Right renal cortex interstitium (tissue), 3 donors: Measurements from ENCODE around the gene KLF7. TPM values are rescaled to one million over a fixed set of nuclear protein-coding genes. Genes with fewer than 3 reads are reported as not detected.

ENCODE experiments used
- DNase-seq, 3 donors: peaks; one replicate each; pipeline ENCODE4 v3.0.0-alpha.2; 2013; ENCODE audit warnings: low read depth in 3 of 3, low spot score in 2 of 3
- polyA plus RNA-seq, 3 donors: library from polyadenylated mRNA; unstranded; fragments of 120-200 nt; gene quantifications; one replicate each; pipeline ENCODE4 v1.2.1, GENCODE V29; 2013; ENCODE audit not compliant: insufficient read length in 3 of 3

KLF7 gene
- polyA plus RNA-seq, 3 donors, result 20.9 to 22.6 (median 21.3) TPM

DNA sequence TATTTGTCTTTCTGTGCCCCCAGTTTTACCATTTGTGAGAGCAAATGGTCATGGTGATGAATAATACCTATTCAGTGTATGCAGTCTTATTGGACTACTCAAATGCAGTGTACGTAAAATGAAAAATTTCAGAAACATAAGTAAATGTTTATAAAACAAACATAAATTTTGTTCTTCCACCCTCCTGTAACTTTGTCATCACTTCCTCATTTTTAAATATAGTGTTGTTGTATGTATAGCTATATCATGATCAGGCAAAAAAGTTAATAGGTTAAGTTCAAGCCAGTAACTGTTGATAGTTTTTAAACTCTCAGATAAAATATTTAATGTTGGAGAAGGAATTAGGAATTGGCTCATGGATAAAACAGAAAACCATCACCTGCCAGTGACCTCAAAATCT, 93.2 kb downstream of the KLF7 start:
- no peak for DNase-seq

DNA sequence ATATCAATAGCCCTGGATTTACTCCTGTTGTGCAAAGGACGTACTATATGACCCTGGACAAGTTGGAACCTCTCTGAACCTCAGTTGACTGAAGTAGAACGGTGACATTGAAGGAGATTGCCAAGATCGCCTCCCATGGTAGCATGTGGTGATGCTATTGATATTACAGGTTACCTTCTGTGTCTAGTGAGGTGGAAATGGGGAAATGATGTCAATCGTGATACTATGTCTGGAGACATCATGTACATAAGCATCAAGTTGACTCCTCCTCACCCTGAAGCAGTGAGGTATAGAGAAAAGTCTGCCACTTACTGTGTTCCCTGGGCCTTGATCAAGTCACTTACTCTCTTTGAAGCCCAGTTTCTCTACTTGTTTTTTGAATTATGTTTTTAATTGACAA, 93.9 kb downstream of the KLF7 start:
- DNase-seq, result no peak

DNA sequence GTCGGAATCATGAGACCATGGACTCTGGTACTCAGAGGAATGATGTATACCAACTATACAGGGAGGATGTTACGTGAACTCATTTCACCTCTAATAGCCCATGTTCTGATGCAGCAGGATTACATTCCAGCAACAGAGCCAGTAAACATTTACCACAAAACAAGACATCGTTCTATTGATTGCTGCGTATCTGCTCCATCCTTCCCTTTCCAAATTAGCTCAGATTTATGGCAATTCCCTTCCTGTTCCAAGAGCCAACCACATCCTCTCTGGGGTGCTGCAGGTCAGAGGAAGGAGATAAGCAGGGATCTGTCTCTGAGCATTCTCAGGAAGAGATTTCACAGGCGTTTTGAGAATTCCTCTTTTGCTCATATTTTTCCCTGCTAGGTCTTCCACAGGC, 98.3 kb downstream of the KLF7 start:
- no peak for DNase-seq

DNA sequence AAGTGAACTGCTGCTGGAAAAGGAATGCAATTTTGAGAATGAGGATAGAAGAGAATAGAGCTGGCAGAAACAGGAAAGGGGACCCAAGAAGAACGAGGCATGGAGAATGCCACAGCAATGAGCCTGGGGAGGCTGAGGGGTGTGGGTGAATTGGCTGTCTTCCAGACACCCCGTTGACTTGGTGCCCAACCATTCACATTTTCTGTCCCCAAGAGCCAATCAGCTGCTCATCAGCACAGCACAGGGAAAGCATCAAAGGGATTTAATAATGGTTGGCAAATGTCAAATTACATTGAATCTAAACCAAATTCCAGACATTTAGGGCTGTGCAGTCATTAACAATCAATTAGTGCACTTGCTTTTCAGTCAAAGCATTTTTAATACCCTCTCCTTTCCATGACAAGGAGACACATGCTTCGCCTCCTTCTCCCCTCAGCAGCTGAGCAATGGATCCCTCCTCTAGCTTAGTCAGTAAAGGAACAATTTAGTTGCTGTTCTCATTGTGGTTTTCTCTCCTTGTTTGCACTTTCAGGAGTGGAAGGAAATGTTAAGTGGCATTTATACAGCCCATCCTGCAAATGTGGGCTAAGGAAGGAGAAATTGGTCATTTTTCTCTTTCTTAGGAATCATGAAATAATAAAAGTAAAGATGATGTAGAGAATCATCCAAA, 98.8 kb downstream of the KLF7 start:
- no peak for DNase-seq

DNA sequence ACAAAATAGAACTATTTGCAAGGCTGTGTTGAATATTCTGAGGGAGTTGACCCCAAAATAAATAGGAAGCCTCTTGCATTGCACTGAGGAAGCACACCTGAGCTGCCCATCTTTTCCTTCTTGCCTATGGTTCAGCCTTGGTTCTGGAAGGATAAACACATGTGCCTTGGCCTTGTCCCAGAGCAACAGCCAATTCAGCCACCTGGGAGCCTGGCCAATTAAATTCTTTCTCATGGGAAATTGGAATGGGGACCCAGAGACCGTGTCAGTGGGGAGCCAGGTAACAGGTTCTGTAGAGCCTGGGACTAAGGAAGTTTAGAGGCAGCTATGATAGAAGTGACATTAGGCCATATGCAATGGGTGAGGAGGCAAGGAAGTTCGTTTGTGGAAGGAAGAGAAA, 99.6 kb downstream of the KLF7 start:
- DNase-seq, result no peak

DNA sequence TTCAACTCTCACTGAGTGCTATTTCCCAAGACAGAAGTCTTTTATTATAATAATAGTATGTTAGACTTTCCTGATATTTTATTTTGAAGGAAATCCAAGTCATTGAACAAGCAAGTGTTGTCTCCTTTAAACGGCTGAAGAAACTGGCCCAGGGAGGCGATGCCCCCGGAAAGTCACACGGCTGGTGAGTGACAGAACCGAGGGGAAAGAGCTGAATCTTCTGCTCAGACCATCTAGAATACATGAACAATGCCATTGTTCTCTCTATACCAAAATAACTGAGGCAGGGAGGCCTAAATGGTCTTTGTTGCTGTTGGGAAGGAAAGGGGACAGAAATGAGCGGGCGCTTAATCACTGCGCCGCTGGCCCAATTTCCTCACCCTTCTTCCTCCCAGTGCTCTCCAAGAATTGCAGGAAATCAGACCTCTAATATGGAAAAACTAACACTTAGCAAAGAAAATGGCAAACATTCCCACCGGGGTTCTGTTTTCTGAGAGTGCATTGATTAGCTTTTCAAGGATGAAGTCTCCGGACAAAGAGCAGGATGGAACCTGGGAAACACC, 101.5 kb downstream of the KLF7 start:
- no peak for DNase-seq

DNA sequence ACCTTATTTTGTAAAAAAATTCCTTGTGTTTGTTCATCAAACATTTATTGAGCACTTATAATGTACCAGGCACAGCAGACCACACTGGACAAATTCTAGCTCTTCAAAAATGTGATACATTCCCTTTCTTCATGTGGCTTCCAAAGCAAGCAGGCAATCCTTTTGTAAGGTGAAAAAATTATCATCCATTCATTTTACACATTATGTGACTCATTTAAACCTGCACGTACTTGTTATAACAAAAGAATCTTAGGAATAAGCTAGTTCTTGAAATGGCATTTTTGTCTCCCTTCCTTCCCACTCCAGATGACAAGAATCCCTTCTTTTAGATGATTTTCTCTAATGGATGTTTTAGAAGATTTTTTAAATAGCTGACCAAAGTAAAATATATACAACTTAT, 104.6 kb downstream of the KLF7 start:
- DNase-seq, result no peak

DNA sequence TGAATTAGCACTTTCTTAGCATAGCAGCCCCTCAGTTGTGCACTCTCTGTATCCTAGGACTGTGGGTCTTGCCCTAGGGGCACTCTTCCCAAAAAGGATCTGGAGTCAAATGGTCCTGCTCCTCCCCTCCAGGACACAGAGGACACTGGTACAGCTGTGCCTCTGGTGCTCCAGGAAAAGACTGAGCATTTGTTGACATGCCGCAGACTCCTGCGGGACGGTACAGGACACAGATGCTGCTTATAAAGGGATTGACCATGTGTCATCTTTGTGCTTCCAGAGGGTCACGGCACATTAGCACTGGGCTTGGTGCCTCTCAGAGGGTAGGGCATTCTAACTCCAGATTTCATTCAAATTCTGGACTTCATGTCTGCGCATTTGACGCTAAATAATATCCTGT, 110.5 kb downstream of the KLF7 start:
- DNase-seq, result no peak

DNA sequence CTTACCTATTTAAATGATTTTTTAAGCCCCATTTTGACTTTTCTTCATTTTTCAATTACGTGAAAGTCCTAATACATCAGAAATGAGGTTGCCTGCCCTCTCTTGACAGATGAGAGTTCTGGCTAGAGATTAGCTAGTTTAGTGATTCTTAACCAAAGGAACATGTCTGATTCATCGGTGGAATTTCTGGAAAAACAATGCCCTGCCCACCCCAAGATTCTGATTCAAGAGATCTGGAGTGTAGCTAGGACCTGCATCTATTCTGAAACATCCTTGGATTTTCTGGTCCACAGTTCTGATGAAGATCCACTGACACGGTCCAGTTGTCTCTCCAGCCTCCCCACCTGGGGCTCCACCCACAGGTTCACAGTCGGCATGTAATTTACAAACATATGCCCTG, 111.2 kb downstream of the KLF7 start:
- DNase-seq, result no peak

DNA sequence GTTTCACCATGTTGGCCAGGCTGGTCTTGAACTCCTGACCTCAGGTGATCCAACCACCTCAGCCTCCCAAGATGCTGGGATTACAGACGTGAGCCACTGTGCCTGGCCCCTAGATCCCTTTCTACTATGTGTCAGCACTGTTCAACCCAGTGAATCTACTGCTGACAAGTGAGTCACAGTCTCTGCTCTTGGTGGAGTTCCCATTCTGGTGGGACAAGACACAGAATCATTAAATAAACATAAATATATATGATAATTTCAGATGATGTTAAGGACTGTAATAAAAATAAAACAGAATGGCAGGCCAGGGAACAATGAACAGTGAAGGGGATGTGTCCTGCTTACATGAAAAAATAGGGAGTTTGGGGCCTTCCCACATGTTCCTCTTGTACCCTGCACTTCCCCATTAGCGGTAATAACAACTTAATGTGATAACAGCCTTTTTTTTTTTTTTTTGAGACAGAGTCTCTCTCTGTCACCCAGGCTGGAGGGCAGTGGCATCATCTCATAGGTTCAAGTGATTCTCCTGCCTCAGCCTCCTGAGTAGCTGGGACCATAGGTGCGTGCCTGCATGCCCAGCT, 114.3 kb downstream of the KLF7 start:
- DNase-seq, result no peak

DNA sequence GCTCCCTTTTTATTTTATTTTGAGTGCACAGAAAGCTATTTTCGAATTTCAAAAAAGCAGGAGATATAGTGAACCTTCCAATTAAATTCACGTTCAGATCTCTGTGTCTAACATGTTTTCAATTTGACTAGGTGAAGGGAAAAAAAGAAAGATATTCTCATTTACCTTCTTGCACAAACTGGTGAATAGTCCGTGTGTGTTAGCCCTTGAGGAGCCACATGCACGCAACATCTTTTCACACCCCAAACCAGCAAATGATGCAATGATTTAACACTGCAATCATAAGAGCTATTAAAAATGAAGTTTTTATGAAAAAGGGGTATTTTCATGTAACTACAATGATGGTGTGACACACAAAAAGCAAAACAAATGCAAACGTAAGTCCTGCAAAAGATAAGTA, 116.6 kb downstream of the KLF7 start:
- no peak for DNase-seq

DNA sequence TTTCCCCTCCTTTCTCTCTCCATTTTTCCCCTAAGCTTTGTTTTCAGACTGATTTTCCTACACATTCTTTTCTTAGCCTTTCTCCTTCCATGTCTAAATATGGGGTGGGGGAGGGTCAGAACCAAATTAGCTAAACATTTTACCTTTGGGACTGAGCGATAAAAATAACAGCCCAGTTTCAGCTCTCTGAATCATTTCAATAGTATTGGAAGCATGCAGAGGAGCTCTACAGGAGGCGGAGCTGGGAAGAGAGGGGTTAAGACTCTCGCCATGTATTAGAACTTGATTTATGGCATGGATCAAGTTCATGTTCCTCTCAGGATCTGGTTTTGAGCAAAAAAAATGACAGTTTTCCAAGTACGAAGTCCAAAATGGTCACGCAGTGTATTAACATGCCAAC, 117.3 kb downstream of the KLF7 start:
- no peak for DNase-seq

DNA sequence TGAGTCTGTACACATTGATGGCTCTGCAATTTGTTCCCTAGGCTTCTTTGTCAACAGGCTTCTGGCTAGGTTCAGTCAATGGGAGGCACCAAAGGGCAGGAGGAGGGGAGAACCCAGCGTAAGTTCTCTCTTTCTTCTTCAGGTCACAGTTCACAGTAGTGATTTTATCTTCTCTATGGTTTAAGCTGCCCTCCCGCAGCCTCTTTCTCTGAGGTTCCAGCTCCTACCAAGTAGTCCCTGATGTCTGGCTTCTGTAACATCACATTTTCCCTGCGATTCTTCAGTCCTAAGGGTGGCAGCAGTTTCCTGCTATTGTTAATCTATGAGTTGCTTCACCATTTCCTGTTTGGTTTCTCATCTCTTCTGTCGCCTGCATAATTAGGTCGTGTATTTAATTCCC, 119.0 kb downstream of the KLF7 start:
- DNase-seq, result no peak

DNA sequence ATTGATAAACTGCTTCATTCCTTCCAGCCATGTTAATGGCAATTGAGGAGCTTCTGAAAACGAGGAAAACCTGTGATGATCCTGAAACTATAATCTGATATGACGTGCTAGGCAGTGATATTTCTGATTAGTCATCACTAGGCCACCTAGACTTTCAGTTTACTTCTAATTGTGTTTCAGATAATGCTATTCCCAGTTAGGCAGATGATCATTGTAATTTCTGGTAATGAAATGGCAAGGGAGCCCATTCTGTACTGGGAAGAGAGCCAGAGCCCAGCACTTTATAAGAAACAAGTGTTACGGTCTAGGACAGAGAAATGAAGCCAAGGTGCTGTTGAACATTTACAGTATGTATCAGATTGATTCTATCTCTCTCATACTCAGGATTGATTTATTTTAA, 120.2 kb downstream of the KLF7 start:
- DNase-seq, result no peak

DNA sequence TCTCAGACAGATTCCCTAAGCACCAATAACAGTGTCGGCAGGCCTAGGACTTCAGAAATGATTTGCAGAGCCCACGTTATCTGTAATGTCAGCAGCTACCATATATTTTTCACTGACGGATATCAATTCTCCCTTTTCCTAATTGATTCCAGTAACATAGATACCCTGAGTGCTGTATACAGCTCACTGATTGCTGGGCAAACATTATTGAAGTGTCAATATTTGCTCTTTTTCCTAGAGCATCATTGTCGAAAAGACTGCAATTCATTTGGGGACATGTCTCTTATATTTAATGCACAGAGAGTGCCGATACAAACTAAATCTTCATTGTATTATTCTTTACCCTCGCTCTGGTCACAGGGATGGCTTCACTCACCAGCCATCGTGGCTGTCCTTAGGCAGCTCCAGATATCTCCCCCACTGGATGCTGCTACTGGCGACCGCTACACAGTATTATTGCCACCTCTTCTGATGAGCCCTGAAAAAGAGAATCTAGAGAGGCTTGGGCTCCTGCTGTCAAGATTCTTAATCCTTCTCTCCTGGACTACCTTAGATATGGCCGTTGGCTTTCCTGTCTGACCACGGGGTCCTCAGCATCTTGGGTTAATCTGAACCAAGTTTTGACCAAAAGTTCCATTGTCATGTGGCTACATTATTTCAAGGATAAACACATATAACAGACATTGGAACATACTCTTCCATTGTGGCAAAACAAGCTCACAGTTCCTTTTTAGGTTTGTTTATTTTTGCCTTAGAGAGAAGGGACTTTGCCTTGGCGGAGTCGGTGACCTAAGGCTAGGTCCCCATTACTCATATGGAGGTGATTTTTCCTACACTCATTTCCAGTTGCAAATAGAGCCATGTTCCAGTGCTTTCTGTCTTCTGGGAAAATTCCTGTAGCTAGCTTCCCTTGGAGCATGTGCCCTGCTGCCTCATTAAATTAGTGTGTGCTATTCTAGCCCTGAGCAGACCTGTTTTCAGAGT, 121.1 kb downstream of the KLF7 start:
- no peak for DNase-seq

DNA sequence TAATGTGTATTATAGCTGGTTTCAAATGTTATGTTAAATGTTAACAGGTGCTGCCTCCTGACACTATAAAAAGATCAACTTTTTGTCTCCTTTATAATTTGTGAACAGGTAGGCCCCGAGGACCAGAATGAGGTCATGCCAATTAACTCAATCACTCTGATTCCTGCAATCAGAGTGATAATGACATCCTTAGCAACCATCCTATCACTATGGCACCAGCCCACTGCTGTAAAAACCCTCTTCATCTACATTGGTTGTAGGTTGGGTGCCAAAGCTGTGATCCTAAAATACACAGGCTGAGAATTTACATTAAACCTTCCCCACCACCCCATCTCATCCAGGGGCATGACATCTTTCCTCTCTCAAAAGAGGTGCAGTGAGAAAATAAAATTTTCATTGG, 122.9 kb downstream of the KLF7 start:
- no peak for DNase-seq

DNA sequence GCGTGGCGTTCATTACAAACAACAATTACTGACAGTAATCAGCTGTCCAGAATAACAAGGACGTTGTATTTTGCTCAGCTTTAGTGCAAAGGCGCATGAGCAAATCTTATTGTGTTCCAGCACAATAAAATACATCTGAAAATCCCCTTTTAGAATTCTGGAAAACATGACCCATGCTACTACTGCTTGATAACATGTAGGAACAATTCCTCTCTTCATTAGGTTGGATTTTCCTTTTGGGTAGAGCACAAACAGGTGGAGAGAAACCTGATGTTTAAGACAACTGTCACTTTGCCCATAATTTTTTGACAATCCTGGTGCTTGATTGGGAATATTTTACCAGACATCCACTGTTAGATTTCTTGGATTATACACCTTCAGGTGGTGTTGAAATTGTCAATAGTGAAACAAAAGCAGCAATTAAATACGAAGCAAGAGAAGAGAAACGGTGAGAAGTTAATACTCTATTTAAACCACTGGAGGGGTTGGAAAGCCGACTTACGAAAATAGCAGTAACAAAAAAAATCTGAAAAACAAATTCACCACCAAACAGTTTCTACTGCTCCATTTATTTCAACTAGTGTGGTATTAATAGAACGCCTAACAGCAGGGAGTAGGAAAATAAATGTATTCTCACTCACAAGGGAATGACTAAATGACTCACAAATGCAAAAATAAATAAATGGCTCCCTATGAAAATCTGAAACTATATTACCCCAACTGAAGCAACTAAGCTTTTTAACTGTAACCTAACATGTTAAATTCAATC, 123.8 kb downstream of the KLF7 start:
- no peak for DNase-seq

DNA sequence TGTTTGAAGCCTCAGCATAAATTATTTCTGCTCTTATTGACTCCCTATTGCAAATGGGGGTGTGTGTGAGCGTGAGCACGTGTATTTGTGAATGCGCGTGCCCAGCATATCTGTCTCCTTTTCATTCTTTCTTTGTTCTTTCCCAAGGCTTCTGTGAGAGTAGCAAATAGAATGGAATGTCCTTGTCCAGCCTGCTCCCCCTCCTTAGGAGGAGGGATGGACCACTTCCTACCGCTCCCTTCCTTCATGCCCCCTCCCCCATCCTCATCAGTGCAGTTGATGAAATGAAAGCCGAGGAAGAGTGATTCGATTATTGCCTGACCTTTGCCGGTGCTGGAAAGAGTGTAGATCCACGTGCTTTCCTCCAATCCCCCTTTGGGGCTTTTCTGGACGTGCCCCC, 124.5 kb downstream of the KLF7 start:
- DNase-seq, result no peak

DNA sequence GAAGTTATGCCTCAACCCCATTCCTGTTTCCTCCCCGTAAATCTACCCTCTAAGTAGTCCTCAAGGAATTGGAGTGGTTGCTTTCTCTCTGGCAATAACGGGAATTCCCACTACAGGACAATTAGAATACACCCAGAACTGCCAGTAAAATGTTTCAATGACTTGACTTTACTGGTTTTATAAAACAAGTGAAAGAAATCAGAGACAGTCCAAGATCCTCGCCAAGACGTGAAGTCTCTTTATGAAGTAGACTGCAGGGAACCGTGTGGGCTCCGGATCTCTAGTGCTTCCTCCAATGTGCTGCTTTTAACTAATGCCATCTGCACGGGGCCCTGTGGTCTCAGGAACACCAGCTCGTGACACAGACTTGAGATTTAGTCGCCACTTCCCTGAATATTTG, 125.1 kb downstream of the KLF7 start:
- DNase-seq, result no peak

DNA sequence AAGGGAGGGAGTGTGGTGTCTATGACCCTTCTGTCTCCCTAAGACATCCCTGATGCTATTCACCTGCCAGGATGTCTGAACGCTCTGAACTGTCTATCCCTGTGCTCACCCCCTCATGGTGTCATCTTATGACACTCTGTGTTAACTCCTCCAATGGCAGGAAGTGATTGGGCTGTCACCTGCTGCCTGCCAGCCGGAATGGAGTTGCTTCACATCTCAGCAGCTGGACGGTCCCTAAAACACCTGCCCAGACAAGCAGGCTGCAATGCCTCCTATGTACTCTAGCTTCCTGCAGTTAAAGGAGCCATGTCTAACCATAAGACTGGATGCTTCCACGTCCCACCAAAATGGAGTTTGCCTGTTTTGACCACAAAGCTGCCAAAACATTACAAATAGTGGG, 126.5 kb downstream of the KLF7 start:
- no peak for DNase-seq

DNA sequence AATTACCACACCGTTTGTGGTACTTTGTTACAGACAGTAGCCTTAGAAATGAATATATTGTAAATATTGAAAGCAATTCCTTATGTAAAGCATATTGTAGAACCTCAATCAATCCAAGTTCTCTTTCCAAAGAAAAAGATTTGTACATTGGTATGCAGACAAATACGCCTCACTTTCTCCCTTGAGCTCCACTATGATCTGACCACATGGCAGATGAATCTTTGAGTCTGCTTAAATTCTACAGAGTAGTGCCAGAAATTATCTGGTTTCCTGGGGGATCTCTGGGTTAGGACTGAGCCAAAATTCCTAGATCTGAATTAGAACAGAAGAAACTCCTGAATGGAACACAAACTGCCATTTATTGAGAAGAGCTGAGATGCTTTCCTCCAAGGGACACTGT, 127.4 kb downstream of the KLF7 start:
- DNase-seq, result no peak
